GM04503 (cell line): ENCODE measurements around the gene BCOR.

Source experiments
- DNase-seq: peaks from one replicate; pipeline ENCODE4 v3.0.0-alpha.2; 2012; ENCODE audit warnings: low read depth

The BCOR gene

DNA sequence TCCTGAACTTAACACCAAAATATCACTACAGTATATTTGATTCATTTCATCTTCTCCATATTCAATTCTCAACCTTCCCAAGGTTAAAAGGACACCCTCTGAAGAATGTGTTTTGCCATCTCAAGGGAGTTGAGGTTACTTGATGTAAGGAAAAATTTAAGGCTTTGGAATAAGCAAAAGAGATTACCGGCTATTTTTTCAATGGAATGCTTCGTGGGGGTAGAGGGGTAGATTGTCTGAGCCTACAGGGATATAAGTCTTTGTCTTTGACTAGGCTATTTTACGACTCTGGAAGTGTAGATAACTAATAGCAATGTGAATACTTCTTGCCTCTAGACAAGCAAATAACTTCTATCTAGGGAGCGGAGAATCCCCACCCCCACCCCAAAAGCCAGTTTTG is 78.2 kb downstream of the BCOR start:
- no peak for DNase-seq

DNA sequence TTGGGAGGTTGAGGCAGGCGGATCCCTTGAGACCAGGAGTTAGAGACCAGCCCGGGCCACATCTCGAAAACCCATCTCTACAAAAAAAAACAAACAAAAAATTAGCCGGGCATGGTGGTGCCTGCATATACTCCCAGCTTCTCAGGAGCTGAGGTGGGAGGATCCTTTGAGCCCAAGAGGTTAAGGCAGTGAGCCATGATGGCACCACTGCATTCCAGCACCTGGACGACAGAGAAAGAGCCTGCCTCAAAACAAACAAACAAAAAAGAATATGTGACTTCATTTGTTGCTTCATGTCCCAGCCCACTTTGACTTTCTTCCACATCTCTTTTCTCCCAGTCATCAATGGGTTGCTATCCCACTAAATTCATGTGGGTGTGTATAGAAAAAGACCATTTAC is 79.7 kb downstream of the BCOR start:
- no peak for DNase-seq

DNA sequence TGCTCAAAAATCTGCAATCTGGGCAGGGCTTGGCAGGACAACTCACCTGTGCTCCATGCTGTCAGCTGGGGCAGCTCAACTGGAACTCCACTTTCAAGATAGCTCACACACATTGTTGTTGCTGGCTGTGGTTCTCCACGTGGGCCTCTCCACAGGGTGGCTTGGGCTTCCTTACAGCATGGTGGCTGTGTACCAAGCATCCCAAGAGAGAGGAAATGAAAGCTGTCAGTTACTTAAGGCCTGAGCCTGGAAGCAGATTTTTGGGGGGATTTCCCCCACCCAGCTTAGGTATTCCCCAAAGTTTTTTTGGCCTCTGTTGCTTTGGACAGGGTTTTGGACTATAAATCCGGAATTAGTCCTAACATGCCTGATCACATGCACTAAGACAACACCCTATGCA is 81.0 kb downstream of the BCOR start:
- DNase-seq, result no peak

DNA sequence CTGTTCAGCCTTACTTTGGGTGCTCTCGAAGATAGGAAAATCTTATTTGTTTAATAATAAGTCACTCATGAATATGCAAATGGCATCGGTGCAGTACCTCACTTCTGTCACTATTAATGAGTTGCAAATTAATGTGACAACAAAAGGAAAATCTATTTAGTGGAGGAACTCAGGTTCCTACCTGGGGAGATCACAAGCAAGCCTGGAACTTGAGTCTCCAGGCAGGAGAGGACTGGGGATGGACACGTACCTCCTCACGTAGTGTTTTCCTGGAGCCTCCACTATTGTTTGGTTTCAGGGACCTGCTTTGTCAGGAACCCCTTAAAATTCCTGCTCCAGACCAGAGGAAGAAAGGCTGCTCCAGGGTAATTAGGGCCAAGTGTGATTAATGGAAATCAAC is 82.1 kb downstream of the BCOR start:
- DNase-seq, result no peak

DNA sequence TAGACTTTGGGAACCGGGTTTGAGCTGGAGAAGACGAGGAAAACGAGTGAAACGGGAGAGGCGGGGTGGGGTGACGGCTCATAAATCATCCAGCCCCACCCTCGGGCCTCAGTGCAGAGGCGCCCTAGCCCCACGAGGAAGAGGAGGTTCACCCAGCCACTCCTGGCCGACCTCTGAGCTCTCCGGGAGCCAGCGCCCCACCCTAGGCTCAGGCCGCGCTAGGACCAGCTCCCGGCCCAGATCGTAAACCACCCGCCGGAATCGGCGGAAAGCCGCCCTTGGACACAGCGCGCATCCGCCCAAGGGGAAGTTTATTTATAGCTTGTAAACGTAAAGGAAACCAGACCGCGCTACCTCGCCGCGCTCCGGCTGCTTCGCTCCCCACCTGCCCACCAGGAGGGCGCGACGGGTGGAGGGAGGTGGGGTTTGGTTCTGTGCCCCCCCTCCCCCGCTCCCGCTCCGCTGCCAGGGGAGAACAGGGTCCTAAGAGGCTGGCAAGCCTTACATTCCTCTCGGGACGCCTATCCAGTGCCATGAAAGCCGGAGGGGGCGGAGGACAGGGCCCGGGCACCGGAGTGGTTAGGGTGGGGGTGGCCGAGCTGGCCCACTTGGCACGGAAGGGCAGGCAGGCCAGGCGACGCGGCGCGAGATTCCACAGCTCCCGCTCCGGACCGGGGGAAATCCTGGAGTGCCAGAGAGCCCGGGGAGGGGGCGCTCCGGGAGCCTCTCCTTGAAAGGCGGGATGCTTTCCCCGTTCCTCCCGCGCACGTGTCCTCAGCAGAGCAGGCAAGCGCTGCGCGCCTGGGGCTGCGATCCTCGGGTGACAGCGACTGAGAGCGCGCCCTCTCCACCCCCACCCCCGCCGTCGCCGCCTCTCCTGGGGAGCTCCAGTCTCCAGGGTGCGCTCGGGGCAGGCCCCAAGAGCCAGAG is 84.2 kb downstream of the BCOR start:
- no peak for DNase-seq

DNA sequence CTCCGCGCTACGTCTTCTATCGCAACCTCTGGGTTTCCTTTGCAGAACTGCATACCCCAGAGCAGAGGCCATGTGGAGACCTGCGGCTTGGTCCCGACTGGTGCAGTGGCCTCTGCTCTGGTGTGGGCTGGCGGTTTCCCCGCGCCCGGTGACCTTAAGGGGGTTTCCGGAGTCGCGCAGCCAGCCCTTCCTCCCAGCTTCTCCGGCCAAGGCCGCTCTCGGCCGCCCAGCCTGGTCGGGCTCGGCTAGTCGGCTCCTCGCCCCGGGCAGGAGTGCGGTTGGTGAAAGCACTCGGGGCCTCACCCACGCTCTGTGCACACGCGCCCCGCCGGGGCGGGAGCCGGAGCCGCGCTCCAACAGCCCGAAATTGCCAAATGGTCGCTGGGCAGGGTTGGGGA is 84.9 kb downstream of the BCOR start:
- no peak for DNase-seq

DNA sequence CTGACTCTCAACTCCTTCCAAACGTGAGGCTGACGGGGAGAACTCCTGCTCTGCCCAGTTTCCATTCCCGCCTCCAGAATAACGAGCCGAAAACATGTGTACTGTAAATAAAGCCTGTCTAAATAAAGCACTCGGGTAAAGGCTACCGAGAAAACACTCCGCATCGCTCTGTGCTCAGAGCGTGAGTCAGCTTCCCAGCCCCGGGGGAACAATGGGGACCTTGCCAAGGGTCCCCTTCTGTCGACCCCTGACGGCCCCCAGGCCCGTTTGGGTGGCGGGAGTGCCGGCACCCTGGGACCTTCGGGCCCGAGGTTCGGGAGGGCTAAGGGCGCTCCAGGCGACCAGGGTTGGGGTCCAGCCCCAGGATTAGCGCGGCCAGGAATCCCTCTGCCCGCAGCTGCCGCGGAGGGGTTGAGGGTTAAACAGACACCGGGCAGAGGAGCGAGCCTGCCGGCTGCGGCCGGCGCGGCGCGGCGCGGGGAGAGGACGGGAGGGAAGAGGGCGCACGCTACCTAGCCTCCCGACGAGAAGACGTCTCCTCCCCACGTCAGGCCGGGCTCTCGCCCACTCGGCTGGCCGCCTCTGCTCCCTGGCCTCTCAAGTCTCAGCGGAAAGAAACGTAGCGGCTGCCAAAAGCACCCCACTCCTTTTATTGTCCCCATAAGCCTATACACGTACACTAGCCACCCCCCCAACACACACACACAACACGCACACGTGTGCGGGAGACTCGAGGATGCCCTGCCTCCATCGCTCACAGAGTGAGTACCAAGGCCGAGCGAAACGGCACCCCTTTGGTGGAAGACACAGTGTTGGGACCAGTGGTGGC is 85.5 kb downstream of the BCOR start:
- DNase-seq, result no peak

DNA sequence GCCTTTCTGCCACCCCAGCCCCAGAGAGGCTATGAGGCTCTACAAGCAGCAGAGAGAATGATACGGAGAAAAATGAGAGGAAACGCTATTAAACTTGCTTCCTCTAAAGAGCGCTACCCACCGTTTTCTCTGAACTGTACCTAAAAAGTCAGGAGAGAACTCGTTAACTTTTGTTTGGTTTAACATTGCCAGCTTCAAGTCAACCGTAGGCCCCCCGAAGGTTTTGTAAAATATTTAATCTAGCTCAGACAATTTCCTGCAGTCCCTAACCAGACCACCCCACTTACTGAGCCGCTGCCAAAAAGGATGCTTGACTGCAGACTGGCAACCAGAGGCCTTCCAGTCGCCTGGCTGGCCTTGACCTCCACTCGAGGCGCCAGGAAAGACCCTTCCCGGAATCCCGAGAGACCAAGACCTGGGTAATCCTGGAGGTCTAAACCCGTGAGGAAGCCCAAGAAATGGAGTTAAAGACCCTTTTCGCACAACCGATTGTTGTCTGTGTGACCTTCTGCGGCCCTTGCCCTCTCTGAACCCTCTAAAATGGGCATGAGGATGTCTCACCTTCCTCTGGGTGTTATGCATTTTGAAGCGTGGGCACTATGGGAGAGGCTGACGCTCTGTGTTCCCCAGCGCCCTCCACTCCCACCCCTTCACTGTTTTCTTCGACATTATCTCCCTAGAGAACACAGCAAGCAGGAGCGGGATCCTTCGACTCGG is 86.3 kb downstream of the BCOR start:
- DNase-seq, result no peak

DNA sequence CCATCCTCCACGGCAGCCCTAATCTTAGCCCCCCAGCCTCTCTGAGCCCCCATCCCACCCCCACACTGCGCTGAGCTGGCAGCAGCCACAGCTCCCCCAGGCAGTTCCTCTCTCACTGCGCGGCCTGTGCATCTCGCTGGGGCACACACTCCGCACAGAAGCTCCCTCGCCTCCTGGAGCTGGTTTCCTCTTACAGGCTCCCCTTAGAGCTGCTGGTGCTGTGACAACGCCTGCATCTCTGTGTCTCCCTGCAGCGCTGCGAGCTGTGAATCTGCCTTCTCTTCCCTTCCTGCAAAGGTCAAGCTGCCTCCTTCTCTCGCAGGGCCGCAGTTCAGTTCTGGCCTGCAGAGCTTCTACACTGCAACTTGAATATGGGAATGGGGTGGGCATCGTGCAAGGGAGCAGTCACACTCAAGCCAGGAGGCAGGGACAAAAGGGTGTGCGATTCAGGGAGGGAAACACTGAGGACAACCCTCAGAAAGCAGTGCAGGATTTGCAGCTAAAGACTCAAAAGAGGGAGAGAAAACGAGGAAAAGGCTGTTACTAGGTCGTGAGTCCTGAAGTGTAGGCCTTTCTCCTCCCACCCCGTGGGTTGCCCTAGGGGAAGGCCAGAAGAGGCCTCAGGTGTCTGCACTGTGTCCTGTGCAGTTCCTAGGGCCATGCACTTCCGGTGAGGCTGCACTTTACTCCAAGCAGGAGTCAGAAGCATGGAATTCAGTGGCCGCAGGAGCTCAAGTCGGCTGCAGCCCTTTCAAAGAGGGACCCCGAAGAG is 87.0 kb downstream of the BCOR start:
- DNase-seq, result no peak

DNA sequence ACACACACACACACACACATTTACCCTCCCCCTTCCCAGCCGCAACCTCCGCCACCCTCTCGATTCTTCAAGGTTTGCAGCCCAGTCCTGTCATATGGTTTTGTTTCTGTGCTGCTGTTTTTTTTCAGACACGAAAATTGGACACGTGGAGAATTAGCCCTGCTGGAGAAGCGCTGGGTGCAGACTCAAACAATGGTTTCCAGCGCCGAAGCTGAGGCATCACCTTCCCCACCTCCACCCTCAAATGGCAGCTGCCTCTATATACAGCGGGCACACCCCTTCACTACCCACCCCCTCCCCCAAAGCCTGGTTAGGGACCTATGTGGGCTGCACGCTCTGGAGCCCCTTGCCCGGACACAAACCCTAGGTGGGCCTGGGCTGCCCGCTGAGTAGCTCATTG is 87.9 kb downstream of the BCOR start:
- no peak for DNase-seq

DNA sequence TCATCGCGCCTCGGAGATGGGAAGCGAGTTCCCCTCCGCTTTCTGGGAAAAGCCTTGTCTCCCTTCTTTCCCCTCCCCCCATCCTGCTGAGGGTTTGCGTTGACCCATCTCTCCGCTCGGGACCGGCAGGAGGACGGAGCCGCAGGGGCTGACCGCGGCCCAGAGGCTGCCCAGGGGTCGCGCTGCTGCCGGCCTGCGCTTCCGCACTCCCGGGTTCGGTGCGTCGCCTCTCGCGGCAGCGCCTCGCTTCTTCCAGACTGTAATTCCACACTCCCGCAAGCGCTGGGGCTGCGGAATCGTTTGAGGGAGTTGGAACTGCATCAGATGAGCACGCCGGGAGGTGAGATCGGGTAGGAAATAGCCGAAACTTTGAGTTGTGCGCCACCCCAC is 88.3 kb downstream of the BCOR start:
- no peak for DNase-seq

DNA sequence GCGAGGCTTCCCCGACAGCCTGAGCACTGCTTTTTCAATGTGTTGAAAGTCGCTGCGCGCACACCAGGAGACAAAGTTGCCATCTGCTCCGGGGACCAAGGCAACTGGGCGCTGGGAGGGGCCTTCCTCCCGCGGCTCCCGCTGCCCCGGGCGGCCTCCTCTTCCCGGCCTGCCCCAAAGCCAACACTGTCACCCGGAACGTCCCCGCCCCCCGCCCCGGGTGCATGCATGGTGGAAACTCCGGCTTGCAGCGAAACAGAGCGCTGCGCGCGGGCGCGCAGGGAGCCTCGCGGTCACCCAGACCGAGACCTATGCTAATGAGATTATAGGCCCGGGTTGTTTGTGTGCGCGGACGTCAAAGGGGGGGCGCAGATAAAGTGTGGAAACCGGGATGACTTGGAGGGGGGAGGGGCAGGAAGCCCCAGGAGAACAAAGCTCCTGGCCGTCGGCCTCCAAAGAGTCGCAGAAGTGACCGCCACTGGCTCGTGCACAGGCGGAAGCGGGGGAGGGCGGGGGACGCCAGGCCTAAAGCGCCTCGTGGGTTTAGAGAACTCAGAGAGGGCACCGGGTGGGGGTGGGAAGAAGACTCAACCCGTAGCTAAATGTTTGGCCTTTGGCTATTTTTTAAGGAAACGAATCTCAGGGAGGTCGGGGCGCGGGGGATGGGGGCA is 88.8 kb downstream of the BCOR start:
- no peak for DNase-seq

DNA sequence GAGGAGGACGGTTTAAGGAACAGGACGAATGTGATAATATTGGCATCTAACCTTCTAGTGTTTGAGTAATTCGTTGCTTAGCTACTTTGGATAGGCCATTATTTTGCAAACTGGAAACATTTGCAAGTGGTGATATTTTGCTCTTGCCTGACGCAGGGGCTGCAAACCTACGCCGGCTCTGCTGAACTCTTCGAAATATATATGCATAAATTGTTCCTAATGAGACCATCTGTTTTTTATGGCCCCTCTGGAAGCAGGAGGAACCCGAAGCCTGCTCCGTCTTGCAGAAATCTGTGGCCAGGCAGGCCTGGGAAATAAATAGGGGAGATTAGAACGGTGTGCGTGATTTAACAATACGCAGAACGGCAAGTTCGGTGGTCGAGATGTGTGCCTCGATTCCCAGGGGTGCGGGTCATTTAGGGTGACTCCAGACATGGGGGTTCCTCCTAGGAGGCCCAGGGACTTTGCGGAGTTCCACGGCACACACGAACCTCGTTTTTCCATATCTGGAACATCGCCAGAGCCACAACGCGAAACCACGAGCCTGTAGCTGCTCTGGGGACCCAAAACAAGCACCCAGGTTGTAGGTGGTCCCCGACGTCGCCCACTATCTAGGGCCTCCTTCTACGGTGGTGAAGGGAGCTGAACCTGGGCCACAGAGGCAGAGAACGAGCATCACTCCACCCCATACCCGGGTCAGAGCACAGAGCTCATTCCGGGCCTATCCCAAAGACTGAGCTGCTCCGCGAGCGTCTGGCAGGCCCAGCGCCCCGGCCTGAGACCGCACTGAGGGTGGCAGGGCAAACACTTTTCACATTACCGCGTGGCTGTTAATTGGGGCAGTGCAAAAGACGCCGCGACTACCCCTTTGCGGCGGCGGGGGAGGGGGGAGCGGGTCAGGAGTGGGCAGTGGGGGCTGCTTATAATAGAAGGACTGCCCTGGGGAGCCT is 89.7 kb downstream of the BCOR start:
- no peak for DNase-seq

DNA sequence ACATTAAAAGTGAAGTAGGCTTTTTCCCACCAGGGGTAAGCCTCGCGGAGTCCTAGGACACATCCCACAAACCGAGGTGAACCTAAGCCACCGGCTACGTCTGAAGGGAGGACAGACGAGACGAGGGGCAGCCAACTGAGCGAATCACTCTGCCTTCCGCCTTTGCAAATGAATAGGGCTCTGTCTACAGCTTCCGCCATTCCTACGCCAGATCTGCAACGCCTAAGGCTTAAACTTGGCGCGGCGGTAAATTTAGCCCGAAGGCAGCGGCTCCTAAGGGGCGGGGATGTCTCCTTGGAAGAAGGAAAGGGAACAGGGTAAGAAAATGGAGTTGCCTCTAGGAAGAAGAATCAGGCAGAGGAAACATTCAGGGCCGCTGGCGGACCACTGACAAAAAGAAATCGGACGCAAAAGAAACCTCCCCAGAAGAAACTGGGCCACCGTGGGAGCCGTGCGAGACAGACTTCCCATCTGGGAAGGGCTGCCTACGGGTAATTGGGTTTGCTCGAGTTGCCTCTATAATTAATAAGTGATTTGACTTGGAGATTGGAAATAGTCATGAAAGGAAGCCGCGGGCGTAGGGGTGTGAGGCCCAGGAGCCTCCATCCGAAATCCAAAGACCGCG is 90.5 kb downstream of the BCOR start:
- no peak for DNase-seq

DNA sequence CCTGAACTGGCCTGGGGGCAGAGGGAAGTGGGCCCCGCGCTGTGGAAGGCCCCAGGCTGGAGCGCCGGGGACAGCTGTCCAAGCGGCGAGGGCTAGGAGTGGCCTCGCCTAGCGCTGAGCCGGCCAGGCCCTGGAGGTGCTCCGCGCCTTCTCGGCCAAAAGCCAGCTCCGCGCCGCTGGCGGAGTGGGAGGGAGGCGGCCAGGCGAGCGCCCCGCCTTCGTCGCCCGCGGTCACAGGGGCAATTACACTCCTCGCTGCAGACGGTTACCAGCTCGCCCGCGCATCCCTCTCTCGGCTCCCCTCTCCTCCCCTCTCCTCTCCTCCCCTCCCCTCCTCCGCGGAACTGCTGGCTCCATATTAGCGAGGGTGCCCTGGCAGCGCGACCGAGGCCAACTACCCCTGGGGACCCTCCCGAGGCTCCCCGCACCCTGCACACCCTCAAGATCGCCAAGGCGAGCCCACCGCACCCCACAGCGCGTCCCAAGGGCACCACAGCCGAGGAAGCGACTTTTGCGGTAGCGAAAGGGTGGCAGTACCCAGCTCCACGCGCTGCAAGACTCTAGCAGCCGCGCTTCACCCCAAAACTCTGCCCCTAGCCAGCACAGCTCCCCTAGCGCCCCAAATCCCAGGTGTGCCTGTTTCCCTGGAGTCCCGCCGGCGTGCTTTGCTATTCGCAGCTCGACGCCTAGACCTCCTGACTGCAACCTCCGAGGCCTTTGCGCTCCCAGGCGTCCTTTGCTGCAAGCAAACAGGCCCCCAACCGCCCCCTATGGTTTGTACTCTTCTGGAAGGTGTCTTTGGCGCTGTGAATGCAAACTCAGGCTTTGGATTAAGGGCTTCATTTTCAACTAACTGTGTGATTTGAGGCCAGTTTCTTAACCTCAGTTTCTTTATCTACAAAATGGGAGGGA is 91.4 kb downstream of the BCOR start:
- DNase-seq, result no peak

DNA sequence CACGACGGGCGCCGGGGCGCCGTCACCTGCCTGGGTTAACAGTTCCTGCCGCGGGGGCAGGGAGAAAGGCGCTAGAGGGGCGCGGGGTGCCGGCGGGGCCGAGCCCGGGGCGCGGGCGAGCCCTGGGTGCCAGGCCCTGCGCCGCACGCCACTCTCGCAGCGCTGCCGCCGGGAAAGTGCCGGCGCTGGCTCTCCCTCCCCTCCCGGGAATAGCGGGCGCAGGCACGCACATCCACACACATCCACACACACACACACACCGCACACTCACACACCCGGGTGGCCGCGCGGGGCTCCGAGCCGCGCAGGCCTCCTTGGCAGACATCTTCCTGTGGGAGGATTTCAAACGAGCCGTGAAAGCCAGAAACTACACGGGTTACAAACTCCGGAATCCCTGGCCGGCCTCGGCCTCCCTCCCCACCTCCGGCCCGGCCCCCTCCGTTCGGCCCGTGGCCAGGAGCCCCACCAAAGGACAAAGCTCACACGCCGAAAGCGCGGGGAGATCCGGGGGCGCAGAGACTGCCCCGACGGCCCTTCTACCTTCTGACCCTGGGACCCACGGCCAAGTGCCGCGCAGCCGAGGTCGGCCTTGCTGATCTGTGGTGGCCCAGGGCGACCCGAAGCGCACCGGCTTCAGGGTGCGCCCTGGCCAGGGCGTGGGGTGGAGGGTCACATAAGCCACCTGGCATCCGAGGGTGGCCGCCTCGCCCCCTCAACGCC is 92.3 kb downstream of the BCOR start:
- DNase-seq, result no peak

DNA sequence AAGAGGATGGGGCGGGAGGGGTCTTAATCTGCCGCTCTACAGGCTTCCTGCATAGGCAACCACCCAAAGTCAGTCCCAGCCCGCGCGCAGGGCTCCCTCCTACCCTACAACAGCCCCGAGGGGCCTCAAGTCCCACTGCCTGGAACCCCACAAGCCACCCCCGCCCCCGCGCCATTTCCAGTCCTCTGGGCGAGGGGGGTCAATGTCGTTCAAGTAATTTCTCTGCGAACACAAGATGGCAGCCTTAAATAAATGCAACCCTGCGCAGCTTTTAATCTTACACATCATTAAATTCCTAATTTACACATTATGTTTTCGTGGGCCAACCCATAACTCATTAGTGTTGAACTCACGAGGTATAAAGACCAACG is 92.9 kb downstream of the BCOR start:
- no peak for DNase-seq

DNA sequence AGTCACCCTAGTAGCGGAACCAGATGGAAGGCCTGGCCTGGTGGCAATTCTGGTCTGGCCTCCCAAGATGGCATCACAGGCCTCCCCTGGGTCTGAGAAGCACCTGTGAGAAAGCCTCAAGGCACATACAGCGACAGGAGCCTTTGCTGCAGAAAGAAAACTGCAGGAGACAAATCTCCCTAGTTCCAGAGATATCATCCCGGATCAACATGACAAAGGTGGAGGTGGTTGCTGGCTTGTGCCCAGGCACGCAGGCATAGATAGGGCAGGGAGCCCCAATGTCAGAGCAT is 93.6 kb downstream of the BCOR start:
- DNase-seq, result no peak
